Measurements from ENCODE around the gene TXNL1. TPM values are rescaled to one million over a fixed set of nuclear protein-coding genes. Genes with fewer than 3 reads are reported as not detected.
A peak's percentile ranks its signal among the peaks of the same experiment; 100 is the strongest.

TXNL1 gene
- total RNA-seq, 1 donor from 2014 or later, result 77.0 TPM

DNA sequence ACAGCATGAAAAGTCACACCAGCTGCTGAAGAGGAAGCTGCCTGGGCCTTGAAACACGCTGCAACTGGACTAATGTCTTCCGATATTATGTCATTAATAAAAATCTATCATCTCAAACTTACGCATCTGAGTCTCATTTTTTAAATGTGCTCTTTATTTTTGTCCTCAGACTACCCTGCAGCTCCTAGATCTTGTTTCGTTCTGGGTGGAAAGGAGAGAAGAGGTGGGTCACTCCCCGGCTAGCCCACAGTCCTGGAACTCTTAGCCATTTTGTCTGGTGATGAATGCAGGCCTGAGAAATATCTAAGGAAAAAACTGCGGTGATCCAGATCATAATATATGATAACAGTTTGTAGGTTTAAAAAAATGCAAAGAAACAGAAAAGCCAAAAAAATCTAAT lies 73.3 kb downstream of the TXNL1 start:
- FAIRE-seq, result no peak
- peak overlapping the region; percentile 28 for H3K27ac Mint-ChIP-seq (ENCODE audit: unreplicated experiment)
- no peaks in the 10 kb centered on the region for H3K9me3 Mint-ChIP-seq (ENCODE audit: unreplicated experiment)

DNA sequence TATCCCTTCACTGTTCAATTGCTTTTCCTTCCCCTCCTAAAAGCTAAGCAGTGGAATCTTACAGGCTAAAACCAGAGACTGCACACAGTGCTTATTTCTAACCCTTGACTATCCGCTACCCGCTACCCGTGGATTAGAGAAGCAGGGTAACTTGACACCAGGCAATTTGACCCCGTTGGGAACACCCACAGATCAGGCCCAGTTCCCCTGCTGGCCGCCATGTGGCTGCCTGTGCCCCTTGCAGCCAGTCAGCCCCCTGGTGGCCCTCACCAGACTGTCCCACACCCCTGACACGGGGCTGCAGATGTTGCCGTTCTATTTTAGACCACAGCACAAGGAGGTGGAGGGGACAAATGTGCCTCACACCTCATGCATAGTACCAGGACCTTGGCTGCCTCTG lies 74.8 kb downstream of the TXNL1 start:
- H3K9me3 Mint-ChIP-seq (ENCODE audit: unreplicated experiment), result no peaks in the 10 kb centered on the region
- Histone ChIP-seq H3K9me3 (ENCODE audit: insufficient read depth, low read depth, low read length) (no peaks in the 10 kb centered on the region), H3K4me2 (ENCODE audit: low read length) (no peak overlapping the region), H2AFZ (ENCODE audit: low read depth, low read length) (no peak overlapping the region), H3K27me3 (ENCODE audit: insufficient read depth, low read length) (no peaks in the 10 kb centered on the region), H3K4me3 (ENCODE audit: insufficient read depth, low read depth, low read length) (no peak overlapping the region), H3K4me1 (ENCODE audit: insufficient read depth, low read length) (no peaks in the 10 kb centered on the region), H3K36me3 (ENCODE audit: insufficient read depth, low read length) (no peaks in the 10 kb centered on the region), H3K9ac (ENCODE audit: low read length) (no peak overlapping the region), H4K20me1 (ENCODE audit: insufficient read depth, low read length) (no peaks in the 10 kb centered on the region), H3K79me2 (ENCODE audit: insufficient read depth, low read length) (no peaks in the 10 kb centered on the region), H3K27ac (ENCODE audit: low read depth, low read length) (no peak overlapping the region)
- no peak for TF ChIP-seq EZH2 (IDR thresholded peaks at IDR 0.05; ENCODE audit: insufficient read depth, low read length)
- TF ChIP-seq, protein P1, sequence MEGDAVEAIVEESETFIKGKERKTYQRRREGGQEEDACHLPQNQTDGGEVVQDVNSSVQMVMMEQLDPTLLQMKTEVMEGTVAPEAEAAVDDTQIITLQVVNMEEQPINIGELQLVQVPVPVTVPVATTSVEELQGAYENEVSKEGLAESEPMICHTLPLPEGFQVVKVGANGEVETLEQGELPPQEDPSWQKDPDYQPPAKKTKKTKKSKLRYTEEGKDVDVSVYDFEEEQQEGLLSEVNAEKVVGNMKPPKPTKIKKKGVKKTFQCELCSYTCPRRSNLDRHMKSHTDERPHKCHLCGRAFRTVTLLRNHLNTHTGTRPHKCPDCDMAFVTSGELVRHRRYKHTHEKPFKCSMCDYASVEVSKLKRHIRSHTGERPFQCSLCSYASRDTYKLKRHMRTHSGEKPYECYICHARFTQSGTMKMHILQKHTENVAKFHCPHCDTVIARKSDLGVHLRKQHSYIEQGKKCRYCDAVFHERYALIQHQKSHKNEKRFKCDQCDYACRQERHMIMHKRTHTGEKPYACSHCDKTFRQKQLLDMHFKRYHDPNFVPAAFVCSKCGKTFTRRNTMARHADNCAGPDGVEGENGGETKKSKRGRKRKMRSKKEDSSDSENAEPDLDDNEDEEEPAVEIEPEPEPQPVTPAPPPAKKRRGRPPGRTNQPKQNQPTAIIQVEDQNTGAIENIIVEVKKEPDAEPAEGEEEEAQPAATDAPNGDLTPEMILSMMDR (IDR thresholded peaks at IDR 0.05; ENCODE audit: insufficient read depth, low read depth, low read length), result no peak
- H3K4me3 Mint-ChIP-seq (ENCODE audit: unreplicated experiment), result no peak overlapping the region
- peaks cover 7% of the 10 kb centered on the region for H3K4me1 Mint-ChIP-seq (ENCODE audit: low read depth, unreplicated experiment)
- DNase-seq (ENCODE audit: low read depth) (no peak), FAIRE-seq (no peak)
- no peak overlapping the region for H3K27ac Mint-ChIP-seq (ENCODE audit: unreplicated experiment)
- H3K36me3 Mint-ChIP-seq (ENCODE audit: low read depth, unreplicated experiment), result no peaks in the 10 kb centered on the region
- H3K27me3 Mint-ChIP-seq (ENCODE audit: low read depth, unreplicated experiment), result peaks cover 3% of the 10 kb centered on the region

More for the DNA sequence above, 73.3 kb downstream of the TXNL1 start:
- no peak overlapping the region for H3K4me3 ChIP-seq (ENCODE audit: insufficient read depth, low read depth, low read length)
- Mint-ChIP-seq H3K4me1 (ENCODE audit: low read depth, unreplicated experiment) (peaks cover 7% of the 10 kb centered on the region), H3K36me3 (ENCODE audit: low read depth, unreplicated experiment) (no peaks in the 10 kb centered on the region), H3K27me3 (ENCODE audit: low read depth, unreplicated experiment) (peaks cover 3% of the 10 kb centered on the region), H3K4me3 (ENCODE audit: unreplicated experiment) (no peak overlapping the region)
- no peaks in the 10 kb centered on the region for H3K9me3 ChIP-seq (ENCODE audit: insufficient read depth, low read depth, low read length)
- no peak overlapping the region for H3K9ac ChIP-seq (ENCODE audit: low read length)
- no peak overlapping the region for H3K4me2 ChIP-seq (ENCODE audit: low read length)
- no peaks in the 10 kb centered on the region for H3K79me2 ChIP-seq (ENCODE audit: insufficient read depth, low read length)
- no peaks in the 10 kb centered on the region for H3K4me1 ChIP-seq (ENCODE audit: insufficient read depth, low read length)
- no peaks in the 10 kb centered on the region for H3K36me3 ChIP-seq (ENCODE audit: insufficient read depth, low read length)
- DNase-seq (ENCODE audit: low read depth), result peak; percentile 14
- no peaks in the 10 kb centered on the region for H3K27me3 ChIP-seq (ENCODE audit: insufficient read depth, low read length)
- no peaks in the 10 kb centered on the region for H4K20me1 ChIP-seq (ENCODE audit: insufficient read depth, low read length)
- H2AFZ ChIP-seq (ENCODE audit: low read depth, low read length), result no peak overlapping the region
- no peak overlapping the region for H3K27ac ChIP-seq (ENCODE audit: low read depth, low read length)
- TF ChIP-seq EZH2 (IDR thresholded peaks at IDR 0.05; ENCODE audit: insufficient read depth, low read length), result no peak

DNA sequence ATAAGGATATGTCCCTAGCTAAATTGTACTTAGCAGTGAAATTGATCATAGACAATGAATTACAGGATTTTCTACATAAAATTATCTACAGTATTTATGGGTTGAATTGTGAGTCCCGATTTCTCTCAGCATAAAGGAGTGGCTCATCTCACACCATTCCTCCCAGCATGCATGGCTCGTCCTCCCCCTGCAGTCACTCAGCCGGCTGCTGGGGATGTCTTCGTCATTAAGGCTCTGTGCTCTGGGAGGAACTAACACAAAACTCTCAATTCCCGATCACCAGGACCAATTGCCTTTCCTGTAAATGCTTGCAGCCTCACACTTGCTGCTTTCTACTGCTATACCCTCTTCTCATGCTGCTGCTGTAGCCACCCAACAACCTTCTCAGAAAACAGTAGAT lies 75.9 kb downstream of the TXNL1 start:
- no peaks in the 10 kb centered on the region for H3K9me3 ChIP-seq (ENCODE audit: insufficient read depth, low read depth, low read length)
- H3K4me2 ChIP-seq (ENCODE audit: low read length), result no peak overlapping the region
- H3K4me1 Mint-ChIP-seq (ENCODE audit: low read depth, unreplicated experiment), result peaks cover 7% of the 10 kb centered on the region
- H3K27ac ChIP-seq (ENCODE audit: low read depth, low read length), result no peak overlapping the region
- H2AFZ ChIP-seq (ENCODE audit: low read depth, low read length), result no peak overlapping the region
- peaks cover 3% of the 10 kb centered on the region for H3K27me3 Mint-ChIP-seq (ENCODE audit: low read depth, unreplicated experiment)
- H3K79me2 ChIP-seq (ENCODE audit: insufficient read depth, low read length), result no peaks in the 10 kb centered on the region
- TF ChIP-seq EZH2 (IDR thresholded peaks at IDR 0.05; ENCODE audit: insufficient read depth, low read length), result no peak
- TF ChIP-seq, protein P1 (IDR thresholded peaks at IDR 0.05; ENCODE audit: insufficient read depth, low read depth, low read length), result no peak
- H3K4me3 Mint-ChIP-seq (ENCODE audit: unreplicated experiment), result no peak overlapping the region
- H4K20me1 ChIP-seq (ENCODE audit: insufficient read depth, low read length), result no peaks in the 10 kb centered on the region
- H3K9me3 Mint-ChIP-seq (ENCODE audit: unreplicated experiment), result no peaks in the 10 kb centered on the region
- no peaks in the 10 kb centered on the region for H3K36me3 Mint-ChIP-seq (ENCODE audit: low read depth, unreplicated experiment)
- H3K4me1 ChIP-seq (ENCODE audit: insufficient read depth, low read length), result no peaks in the 10 kb centered on the region
- no peak for DNase-seq (ENCODE audit: low read depth)
- H3K27me3 ChIP-seq (ENCODE audit: insufficient read depth, low read length), result no peaks in the 10 kb centered on the region
- no peak for FAIRE-seq
- no peak overlapping the region for H3K27ac Mint-ChIP-seq (ENCODE audit: unreplicated experiment)
- H3K36me3 ChIP-seq (ENCODE audit: insufficient read depth, low read length), result no peaks in the 10 kb centered on the region
- no peak overlapping the region for H3K4me3 ChIP-seq (ENCODE audit: insufficient read depth, low read depth, low read length)
- H3K9ac ChIP-seq (ENCODE audit: low read length), result no peak overlapping the region

Measured in astrocyte (in vitro differentiated cells and primary cell).